ENCODE data around the gene SLC10A3.

Gene SLC10A3

DNA sequence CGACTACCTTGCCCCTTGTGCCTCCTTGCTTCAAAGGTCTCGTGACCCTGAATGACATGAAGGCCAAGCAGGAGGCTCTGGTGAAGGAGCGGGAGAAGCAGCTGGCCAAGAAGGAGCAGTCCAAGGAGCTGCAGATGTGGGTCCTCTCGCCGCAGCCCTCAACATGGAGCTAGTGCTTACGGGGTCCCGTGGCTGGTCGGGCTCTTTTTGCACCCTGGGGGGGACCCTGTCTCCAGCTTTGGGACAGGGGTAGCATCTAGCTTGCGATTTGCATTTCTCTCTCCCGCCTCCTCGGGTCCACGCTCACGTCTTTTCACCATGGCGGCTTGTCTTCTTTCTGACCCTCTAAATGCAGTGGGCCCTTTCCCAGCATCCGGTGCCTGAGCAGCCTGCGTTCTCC lies 44.7 kb downstream of the SLC10A3 start:
- no peaks in the 10 kb centered on the region for H3K27me3 Mint-ChIP-seq
- H3K36me3 Mint-ChIP-seq (ENCODE audit: insufficient read depth), result peaks cover 7% of the 10 kb centered on the region
- ATAC-seq (replicated peaks; ENCODE audit: extremely low read depth, poor library complexity, severe bottlenecking) (no peak), DNase-seq (ENCODE audit: low spot score in 2 of 2) (no peak)
- H3K9me3 Mint-ChIP-seq, result no peaks in the 10 kb centered on the region
- H3K4me1 Mint-ChIP-seq, result peaks cover 14% of the 10 kb centered on the region
- H3K4me3 Mint-ChIP-seq, result no peak overlapping the region
- H3K27ac Mint-ChIP-seq (ENCODE audit: low read depth), result no peak overlapping the region

DNA sequence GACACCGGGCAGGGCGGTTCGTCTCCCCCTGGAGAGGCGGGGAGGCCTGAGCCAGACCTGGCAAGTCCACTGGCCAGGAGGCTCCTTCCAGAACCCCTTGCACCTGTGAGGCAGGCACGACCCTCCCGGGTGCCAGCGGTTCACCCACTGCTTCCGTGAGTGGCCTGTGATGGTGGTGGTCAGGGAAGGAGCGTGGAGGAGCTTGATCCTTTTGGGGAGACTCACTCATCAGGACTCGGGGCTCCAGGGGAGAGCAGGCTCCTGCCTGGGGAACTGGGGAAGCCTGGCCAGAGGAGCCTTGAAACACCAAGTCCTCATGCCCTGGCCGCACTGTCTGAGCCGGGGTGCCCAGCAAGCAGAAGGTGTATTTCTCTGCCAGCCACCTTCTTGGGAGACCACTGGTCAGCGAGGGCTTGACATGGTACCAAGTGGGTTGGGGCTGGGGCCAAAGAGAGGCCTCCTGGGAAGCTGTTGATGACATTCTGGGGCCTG lies 45.6 kb downstream of the SLC10A3 start:
- DNase-seq (ENCODE audit: low spot score in 2 of 2) (no peak), ATAC-seq (replicated peaks; ENCODE audit: extremely low read depth, poor library complexity, severe bottlenecking) (no peak)
- Mint-ChIP-seq H3K4me3 (no peak overlapping the region), H3K36me3 (ENCODE audit: insufficient read depth) (peaks cover 9% of the 10 kb centered on the region), H3K4me1 (peaks cover 14% of the 10 kb centered on the region), H3K9me3 (no peaks in the 10 kb centered on the region), H3K27me3 (no peaks in the 10 kb centered on the region), H3K27ac (ENCODE audit: low read depth) (no peak overlapping the region)

DNA sequence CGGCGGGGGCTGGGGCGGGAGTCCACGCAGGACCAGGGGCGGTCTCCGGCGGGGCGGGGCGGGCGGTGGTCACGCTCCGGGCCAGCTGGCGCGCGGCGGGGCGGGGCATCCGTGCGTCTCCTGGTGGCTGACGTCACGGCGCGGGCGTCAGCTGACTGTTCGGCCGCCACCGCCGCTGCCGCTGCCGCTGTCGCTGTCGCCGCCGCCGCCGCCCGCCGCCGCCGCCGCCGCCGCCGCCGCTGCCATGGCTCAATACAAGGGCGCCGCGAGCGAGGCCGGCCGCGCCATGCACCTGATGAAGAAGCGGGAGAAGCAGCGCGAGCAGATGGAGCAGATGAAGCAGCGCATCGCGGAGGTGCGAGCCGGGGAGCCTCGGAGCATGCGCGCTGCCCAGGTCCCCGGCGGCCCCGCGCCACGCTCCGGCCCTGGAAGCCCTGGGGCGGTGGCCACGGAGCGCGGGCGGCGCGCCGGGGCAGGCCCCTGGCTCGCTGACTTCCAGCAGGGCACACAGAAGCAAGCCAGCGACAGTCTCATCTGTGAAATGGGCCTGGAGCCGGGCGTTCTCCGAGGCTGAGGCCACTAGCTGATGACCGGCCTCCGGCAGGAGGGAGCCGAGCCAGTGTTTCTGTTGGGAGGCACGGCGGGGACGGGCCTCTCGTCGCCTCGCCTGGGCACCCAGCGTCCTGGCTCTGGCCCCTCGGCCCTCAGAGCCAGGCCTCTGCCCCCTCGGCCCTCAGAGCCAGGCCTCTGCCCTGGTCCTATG lies 46.3 kb downstream of the SLC10A3 start, which contains the start of gene FAM50A:
Gene FAM50A, plus strand, starts transcription at position 150 of the 763 bp plus-strand sequence. Its CDS starts 95 bp downstream, at position 245.
- no peaks in the 10 kb centered on the region for H3K27me3 Mint-ChIP-seq
- peak within 1 kb of the TSS; percentile 78 for H3K27ac Mint-ChIP-seq (ENCODE audit: low read depth)
- ATAC-seq (replicated peaks; ENCODE audit: extremely low read depth, poor library complexity, severe bottlenecking) (peak; percentile 74), DNase-seq (ENCODE audit: low spot score in 2 of 2) (peak; percentile 28 to 33)
- peak within 1 kb of the TSS; percentile 79 for H3K4me3 Mint-ChIP-seq
- peaks cover 14% of the 10 kb centered on the region for H3K4me1 Mint-ChIP-seq
- peaks cover 9% of the 10 kb centered on the region for H3K36me3 Mint-ChIP-seq (ENCODE audit: insufficient read depth)
- H3K9me3 Mint-ChIP-seq, result no peaks in the 10 kb centered on the region

DNA sequence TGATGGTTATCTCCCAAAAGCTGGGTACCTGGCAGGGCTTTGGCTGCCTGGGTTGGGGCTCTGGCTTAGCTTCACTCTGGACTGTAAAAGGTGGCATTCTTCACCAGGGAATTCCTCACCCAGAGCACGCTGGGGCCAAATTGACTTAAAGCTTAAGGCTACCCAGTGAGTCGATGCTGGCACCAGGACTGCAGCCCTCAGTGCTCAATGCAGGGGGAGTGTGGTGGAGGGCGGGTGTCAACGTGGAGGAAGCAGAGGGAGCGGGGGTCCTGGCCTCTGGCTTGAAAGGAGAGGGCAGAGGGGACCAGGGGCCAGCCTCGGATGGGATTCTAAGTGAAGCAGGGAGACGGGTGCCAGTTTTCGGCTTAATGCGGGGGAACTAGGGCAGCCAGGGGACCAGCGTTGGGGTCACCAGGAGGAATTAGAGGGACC lies 46.9 kb downstream of the SLC10A3 start:
- Mint-ChIP-seq H3K27ac (ENCODE audit: low read depth) (peak overlapping the region; percentile 78), H3K4me3 (peak overlapping the region; percentile 79), H3K27me3 (no peaks in the 10 kb centered on the region), H3K36me3 (ENCODE audit: insufficient read depth) (peaks cover 12% of the 10 kb centered on the region), H3K4me1 (peaks cover 16% of the 10 kb centered on the region), H3K9me3 (no peaks in the 10 kb centered on the region)
- ATAC-seq (replicated peaks; ENCODE audit: extremely low read depth, poor library complexity, severe bottlenecking) (no peak), DNase-seq (ENCODE audit: low spot score in 2 of 2) (no peak)

DNA sequence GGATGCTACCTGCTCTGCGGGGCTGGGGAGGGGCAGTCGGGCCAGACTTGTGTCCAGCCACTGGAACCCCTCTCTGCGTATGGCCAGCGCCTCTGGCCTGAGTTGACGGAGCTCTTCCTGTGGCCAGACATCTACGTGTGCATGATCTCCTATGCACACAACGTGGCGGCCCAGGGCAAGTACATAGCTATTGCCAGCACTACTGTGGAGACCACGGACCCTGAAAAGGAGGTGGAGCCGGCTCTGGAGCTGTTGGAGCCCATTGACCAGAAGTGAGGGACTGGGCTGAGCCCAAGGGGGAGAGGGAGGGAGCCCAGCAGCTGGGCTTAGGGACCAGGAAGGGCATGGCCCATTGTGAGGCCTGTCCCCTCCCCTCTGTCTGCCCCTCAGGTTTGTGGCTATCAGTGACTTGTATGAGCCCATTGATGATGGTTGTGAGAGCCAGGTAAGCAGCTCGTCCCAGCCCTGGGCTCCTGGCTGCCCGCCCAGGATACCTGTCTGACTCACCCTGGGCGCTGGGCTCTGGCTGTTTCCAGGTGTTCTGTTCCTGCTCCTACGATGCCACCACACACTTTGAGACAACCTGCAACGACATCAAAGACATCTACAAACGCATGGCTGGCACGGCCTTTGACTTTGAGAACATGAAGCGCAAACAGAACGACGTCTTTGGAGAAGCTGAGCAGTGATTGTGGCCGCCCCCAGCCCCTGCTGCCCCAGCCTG lies 48.3 kb downstream of the SLC10A3 start:
- Mint-ChIP-seq H3K27me3 (no peaks in the 10 kb centered on the region), H3K4me1 (peaks cover 20% of the 10 kb centered on the region), H3K27ac (ENCODE audit: low read depth) (no peak overlapping the region), H3K36me3 (ENCODE audit: insufficient read depth) (peaks cover 15% of the 10 kb centered on the region), H3K4me3 (no peak overlapping the region), H3K9me3 (no peaks in the 10 kb centered on the region)
- DNase-seq (ENCODE audit: low spot score in 2 of 2) (no peak), ATAC-seq (replicated peaks; ENCODE audit: extremely low read depth, poor library complexity, severe bottlenecking) (no peak)

DNA sequence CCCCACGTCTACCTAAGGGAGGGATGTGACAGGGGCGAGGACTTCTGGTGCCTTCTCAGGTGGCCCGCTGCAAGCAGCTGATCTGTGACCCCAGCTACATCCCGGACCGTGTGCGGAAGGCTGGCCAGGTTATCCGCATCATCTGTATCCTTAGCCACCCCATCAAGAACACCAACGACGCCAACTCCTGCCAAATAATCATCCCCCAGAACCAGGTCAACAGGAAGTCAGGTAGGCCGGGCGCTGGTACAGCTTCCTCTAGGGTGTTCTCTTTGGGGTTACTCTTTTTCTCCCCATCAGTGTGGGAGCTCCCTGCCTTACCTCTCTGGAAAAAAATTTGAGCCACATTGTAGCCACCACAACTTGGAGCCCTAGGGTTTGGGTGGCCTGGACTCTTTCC lies 48.9 kb downstream of the SLC10A3 start:
- peaks cover 15% of the 10 kb centered on the region for H3K4me1 Mint-ChIP-seq
- H3K9me3 Mint-ChIP-seq, result no peaks in the 10 kb centered on the region
- DNase-seq (ENCODE audit: low spot score in 2 of 2), result no peak
- H3K36me3 Mint-ChIP-seq (ENCODE audit: insufficient read depth), result peaks cover 15% of the 10 kb centered on the region
- ATAC-seq (replicated peaks; ENCODE audit: extremely low read depth, poor library complexity, severe bottlenecking), result no peak
- no peak overlapping the region for H3K4me3 Mint-ChIP-seq
- no peaks in the 10 kb centered on the region for H3K27me3 Mint-ChIP-seq
- H3K27ac Mint-ChIP-seq (ENCODE audit: low read depth), result no peak overlapping the region

DNA sequence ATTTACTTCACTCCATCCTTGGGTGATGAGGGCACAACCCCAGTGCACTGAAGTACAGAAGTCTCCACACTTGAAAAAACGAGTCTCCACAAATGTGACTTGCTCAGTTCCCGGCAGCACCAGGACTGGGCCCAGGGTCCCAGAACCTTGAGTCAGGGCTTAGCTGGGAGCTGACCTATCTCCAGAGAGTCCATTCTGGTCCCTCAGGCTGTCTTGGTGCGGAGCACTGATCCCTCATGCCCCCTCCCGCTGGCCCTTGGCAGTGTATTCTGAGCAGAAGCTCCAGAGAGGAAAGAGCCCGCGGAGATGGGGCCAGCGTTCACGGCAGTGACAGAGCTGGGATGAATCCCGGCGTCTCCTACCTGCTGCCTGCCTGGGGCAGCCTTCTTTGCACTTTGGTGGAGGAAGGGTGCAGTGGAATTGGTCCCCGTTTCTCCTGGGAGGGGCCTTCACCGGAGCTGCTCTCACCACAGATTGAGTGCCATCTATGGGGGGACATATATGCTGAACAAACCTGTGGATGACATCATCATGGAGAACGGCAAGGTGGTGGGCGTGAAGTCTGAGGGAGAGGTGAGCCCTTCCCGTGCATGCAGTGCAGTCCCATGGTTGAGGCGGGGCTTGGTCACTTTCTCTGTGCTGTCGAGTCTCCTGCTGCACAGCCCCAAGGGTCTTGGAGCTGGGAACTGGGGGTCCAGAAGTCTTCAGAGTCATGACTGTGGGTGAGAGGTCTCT lies 49.6 kb downstream of the SLC10A3 start:
- DNase-seq (ENCODE audit: low spot score in 2 of 2) (no peak), ATAC-seq (replicated peaks; ENCODE audit: extremely low read depth, poor library complexity, severe bottlenecking) (no peak)
- Mint-ChIP-seq H3K9me3 (no peaks in the 10 kb centered on the region), H3K27me3 (no peaks in the 10 kb centered on the region), H3K36me3 (ENCODE audit: insufficient read depth) (peaks cover 20% of the 10 kb centered on the region), H3K27ac (ENCODE audit: low read depth) (no peak overlapping the region), H3K4me3 (no peak overlapping the region), H3K4me1 (peaks cover 19% of the 10 kb centered on the region)

DNA sequence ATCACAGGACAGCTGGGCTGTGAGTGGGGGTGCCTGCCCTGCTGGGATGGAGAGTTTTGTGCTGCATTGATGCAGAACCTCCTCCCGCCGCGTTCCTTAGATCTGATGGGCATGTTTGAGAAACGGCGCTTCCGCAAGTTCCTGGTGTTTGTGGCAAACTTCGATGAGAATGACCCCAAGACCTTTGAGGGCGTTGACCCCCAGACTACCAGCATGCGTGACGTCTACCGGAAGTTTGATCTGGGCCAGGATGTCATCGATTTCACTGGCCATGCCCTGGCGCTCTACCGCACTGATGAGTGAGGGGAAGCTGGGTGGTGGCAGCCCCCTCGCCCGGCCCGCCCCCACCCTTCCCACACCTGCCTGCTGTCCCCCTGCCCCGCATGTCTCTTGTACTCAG lies 50.6 kb downstream of the SLC10A3 start:
- Mint-ChIP-seq H3K36me3 (ENCODE audit: insufficient read depth) (peaks cover 24% of the 10 kb centered on the region), H3K4me3 (no peak overlapping the region), H3K27ac (ENCODE audit: low read depth) (no peak overlapping the region), H3K27me3 (no peaks in the 10 kb centered on the region), H3K9me3 (no peaks in the 10 kb centered on the region), H3K4me1 (peaks cover 21% of the 10 kb centered on the region)
- no peak for DNase-seq (ENCODE audit: low spot score in 2 of 2)
- ATAC-seq (replicated peaks; ENCODE audit: extremely low read depth, poor library complexity, severe bottlenecking), result no peak

DNA sequence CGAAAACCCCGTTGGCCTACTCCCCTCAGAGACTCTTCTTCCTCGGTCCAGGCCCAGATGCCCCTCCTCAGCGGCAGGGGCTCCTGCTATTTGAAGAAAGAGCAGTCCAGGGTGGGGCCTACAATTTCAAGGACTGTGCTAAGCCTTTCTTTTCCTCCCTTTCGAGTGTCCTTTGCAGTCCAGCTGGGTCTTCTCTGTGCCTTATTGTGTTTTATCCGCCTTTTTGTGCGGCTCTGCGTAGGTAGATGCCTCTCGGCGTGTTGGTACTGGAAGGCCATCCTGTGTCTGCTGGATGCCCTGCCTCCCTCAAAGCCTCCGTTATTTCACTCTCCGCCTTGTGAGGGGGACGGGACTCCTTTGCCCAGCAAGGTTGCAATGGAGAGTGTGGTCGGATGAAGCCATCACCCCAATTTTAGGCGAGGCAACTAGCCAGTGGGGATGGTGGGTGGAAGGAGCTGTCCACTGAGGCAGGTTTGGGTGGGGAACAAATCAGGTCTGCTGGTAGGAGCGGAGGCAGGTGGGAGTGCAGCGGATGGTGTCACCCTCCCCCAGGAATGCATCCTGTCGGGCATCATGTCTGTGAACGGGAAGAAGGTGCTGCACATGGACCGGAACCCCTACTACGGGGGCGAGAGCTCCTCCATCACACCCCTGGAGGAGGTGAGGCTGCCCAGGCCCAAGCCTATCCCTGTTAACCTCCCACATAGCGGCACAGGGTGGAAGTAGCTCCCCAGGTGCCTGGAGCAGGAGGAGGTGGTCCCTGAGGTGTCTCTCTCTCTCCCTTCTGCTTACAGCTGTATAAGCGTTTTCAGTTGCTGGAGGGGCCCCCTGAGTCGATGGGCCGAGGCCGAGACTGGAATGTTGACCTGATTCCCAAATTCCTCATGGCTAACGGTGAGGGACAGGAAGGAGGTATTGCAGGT lies 52.2 kb downstream of the SLC10A3 start:
- H3K27me3 Mint-ChIP-seq, result no peaks in the 10 kb centered on the region
- H3K27ac Mint-ChIP-seq (ENCODE audit: low read depth), result peak overlapping the region; percentile 86
- DNase-seq (ENCODE audit: low spot score in 2 of 2), result no peak
- peak overlapping the region; percentile 83 for H3K4me3 Mint-ChIP-seq
- H3K4me1 Mint-ChIP-seq, result peaks cover 18% of the 10 kb centered on the region
- no peak for ATAC-seq (replicated peaks; ENCODE audit: extremely low read depth, poor library complexity, severe bottlenecking)
- no peaks in the 10 kb centered on the region for H3K9me3 Mint-ChIP-seq
- peaks cover 24% of the 10 kb centered on the region for H3K36me3 Mint-ChIP-seq (ENCODE audit: insufficient read depth)
